SU-DHL-6 (cell line): Measurements from ENCODE around the gene GSG1L2.

Experiments
- H2AFZ ChIP-seq: fragments of 200-600 bp; sonication (generic); 2 replicates; pipeline ENCODE4 v1.6.1; 2014; ENCODE audit warnings: low read depth, mild to moderate bottlenecking, moderate library complexity, mixed read lengths, antibody characterized with exemption, low read length; ENCODE audit not compliant: severe bottlenecking
- H3F3A ChIP-seq: fragments of 200-600 bp; shearing (Covaris generic); 2 replicates; pipeline ENCODE4 v1.6.0; 2016; ENCODE audit warnings: antibody characterized with exemption, mild to moderate bottlenecking; ENCODE audit not compliant: insufficient read depth
- H3K27ac ChIP-seq: fragments of 200-600 bp; sonication (generic); 2 replicates; pipeline ENCODE4 v1.5.1; 2016; ENCODE audit warnings: low read depth, mild to moderate bottlenecking, low read length, moderate library complexity, mixed read lengths
- H3K27me3 ChIP-seq: fragments of 200-600 bp; sonication (generic), shearing (Covaris generic); 2 replicates; pipeline ENCODE4 v1.6.0; 2014; ENCODE audit warnings: mild to moderate bottlenecking, low read length
- H3K36me3 ChIP-seq: fragments of 200-600 bp; sonication (generic); 2 replicates; pipeline ENCODE4 v1.6.1; 2014; ENCODE audit warnings: mild to moderate bottlenecking, low read length, mixed read lengths
- H3K4me2 ChIP-seq: fragments of 300-600, 200-600 bp; shearing (Covaris generic), sonication (generic); 2 replicates; pipeline ENCODE4 v1.6.0; 2014; ENCODE audit warnings: low read length, low read depth, mild to moderate bottlenecking; ENCODE audit not compliant: poor library complexity, severe bottlenecking
- H3K4me3 ChIP-seq: fragments of 200-600 bp; sonication (generic); 2 replicates; pipeline ENCODE4 v1.5.1; 2014; ENCODE audit warnings: antibody characterized with exemption, low read length, mild to moderate bottlenecking, mixed read lengths; ENCODE audit not compliant: insufficient read depth, poor library complexity, severe bottlenecking
- H3K79me2 ChIP-seq: fragments of 200-600 bp; sonication (generic); 2 replicates; pipeline ENCODE4 v1.6.1; 2014; ENCODE audit warnings: mild to moderate bottlenecking, low read length, moderate library complexity; ENCODE audit not compliant: insufficient read depth
- H3K9ac ChIP-seq: fragments of 200-600 bp; sonication (generic); 2 replicates; pipeline ENCODE4 v1.7.0; 2014; ENCODE audit warnings: mild to moderate bottlenecking, low read length
- H3K9me2 ChIP-seq: fragments of 200-600 bp; sonication (generic); replicated peaks from 2 replicates; pipeline ENCODE4 v1.6.1; 2014; ENCODE audit warnings: low read length; ENCODE audit not compliant: insufficient read depth
- H3K9me3 ChIP-seq: fragments of 200-600 bp; sonication (generic); 2 replicates; pipeline ENCODE4 v1.6.1; 2014; ENCODE audit warnings: low read length, mixed read lengths; ENCODE audit not compliant: insufficient read depth
- H4K20me1 ChIP-seq: fragments of 200-600 bp; sonication (generic); 2 replicates; pipeline ENCODE4 v1.6.1; 2014; ENCODE audit warnings: low read depth, mild to moderate bottlenecking, antibody characterized with exemption, low read length, moderate library complexity, mixed read lengths
- CTCF ChIP-seq: fragments of 200-600 bp; sonication (generic); IDR thresholded peaks from one replicate; pipeline ENCODE4 v1.5.1; 2017; ENCODE audit warnings: antibody characterized with exemption, mild to moderate bottlenecking, low read length, moderate library complexity; ENCODE audit not compliant: insufficient read depth, poor library complexity, severe bottlenecking
- EZH2phosphoT487 ChIP-seq: fragments of 200-600 bp; sonication (generic), shearing (Covaris generic); conservative IDR thresholded peaks from 2 replicates; pipeline ENCODE4 v1.6.1; 2018; ENCODE audit warnings: mild to moderate bottlenecking, antibody characterized with exemption, low read length, moderate library complexity, mixed read lengths

GSG1L2 gene

GRCh38 chr17:9813166-9813565 lies 8.7 kb downstream of the GSG1L2 start:
- Histone ChIP-seq H4K20me1 (no peaks in the 10 kb centered on the region), H3K36me3 (no peaks in the 10 kb centered on the region), H3K9me2 (no peaks in the 10 kb centered on the region), H3K79me2 (no peaks in the 10 kb centered on the region), H2AFZ (no peak overlapping the region), H3K9ac (no peak overlapping the region), H3F3A (no peaks in the 10 kb centered on the region), H3K9me3 (no peaks in the 10 kb centered on the region), H3K27ac (no peak overlapping the region), H3K4me3 (no peak overlapping the region), H3K4me2 (no peak overlapping the region), H3K27me3 (no peaks in the 10 kb centered on the region)
- no peak for TF ChIP-seq EZH2phosphoT487
- no peak for TF ChIP-seq CTCF

- Histone ChIP-seq H4K20me1 (no peaks in the 10 kb centered on the region), H3K9me2 (no peaks in the 10 kb centered on the region), H3K36me3 (no peaks in the 10 kb centered on the region), H3K4me3 (no peak overlapping the region), H3F3A (no peaks in the 10 kb centered on the region), H3K9ac (no peak overlapping the region), H2AFZ (no peak overlapping the region), H3K9me3 (no peaks in the 10 kb centered on the region), H3K4me2 (no peak overlapping the region), H3K27me3 (no peaks in the 10 kb centered on the region), H3K79me2 (no peaks in the 10 kb centered on the region), H3K27ac (no peak overlapping the region)
- TF ChIP-seq EZH2phosphoT487 = no peak
- no peak for TF ChIP-seq CTCF
These were observed 10.3 kb downstream of the GSG1L2 start for GRCh38 chr17:9811537-9811936.

GRCh38 chr17:9811086-9811485 lies 10.8 kb downstream of the GSG1L2 start:
- no peaks in the 10 kb centered on the region for H4K20me1 ChIP-seq
- no peaks in the 10 kb centered on the region for H3K9me3 ChIP-seq
- no peak overlapping the region for H3K9ac ChIP-seq
- H3K9me2 ChIP-seq = no peaks in the 10 kb centered on the region
- H2AFZ ChIP-seq = no peak overlapping the region
- H3K27me3 ChIP-seq = no peaks in the 10 kb centered on the region
- no peak overlapping the region for H3K4me3 ChIP-seq
- H3K79me2 ChIP-seq = no peaks in the 10 kb centered on the region
- H3K4me2 ChIP-seq = no peak overlapping the region
- H3K27ac ChIP-seq = no peak overlapping the region
- no peaks in the 10 kb centered on the region for H3K36me3 ChIP-seq
- no peaks in the 10 kb centered on the region for H3F3A ChIP-seq
- TF ChIP-seq EZH2phosphoT487 = no peak
- TF ChIP-seq CTCF = no peak
